Measurements from ENCODE around the gene NKAIN2.

The NKAIN2 gene

DNA sequence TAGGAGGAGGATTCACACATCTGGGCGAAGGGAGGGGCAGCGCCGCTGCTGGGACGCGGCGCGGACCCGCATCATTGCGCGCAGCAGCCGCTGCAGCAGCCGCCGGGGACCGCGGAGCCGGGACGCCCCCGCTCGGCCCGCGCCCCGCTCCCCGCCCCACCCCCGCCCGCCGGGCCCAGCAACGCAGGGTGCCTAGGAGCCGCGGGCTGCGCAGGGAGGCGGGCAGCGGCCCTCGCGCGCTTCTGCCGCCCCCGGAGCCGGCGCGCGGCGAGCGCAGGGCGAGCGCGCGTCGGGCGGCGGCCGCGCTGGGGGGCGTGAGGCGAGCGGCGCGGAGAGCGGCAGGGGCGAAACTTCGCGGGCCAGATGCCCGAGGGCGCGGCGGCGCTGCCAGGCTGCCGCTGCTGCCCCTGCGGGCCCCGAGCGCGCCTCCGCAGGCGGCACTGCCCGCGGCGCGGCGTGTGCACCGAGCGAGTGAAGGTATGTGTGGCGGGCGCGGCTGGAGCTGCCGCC is at the start of gene NKAIN2:
TSS of gene NKAIN2 (plus strand) at position 362 of the 510 bp plus-strand sequence.
- no peak for DNase-seq (ENCODE audit: low read depth in 2 of 2)

GRCh38 chr6:123759472-123759871 is 44.2 kb upstream of the NKAIN2 start:
- DNase-seq (ENCODE audit: low read depth in 2 of 2), result no peak

DNA sequence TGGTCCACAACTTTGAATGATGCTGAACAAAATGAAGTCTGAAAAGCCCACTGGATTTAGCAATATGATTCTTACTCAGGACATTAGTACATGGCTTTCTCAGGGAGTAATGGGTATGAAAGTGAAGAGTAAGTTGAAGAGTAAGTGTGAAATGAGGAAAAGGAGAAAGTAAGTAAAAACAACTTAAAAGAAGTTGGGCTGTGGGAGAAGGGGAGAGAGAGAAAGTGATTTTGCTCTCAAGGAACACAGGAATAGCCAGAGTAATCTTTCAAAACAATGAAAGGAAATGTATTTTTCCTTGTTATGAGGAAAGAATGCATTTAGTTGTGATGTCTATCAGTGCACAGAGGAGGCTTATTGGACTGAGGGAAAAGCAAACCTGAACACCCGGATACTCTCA is 39.8 kb upstream of the NKAIN2 start:
- DNase-seq (ENCODE audit: low read depth in 2 of 2), result no peak

DNA sequence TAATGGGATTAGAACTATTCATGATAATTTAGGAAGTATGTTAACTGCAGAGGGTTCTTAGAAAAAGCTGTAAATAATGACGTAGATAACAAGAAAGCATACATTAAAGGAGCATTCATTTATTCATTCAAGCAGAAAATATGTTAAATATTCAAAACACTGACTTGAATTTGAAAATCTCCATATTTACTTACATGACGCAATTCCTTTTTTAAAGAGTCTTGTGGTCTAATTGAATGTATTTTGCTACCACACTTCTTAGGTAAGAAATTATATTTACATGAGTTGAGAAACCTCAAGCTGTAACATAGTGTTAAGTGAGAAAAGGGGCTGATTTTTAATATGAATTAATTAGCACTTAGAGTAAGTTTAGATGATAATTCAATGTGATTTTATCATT is 38.9 kb upstream of the NKAIN2 start:
- no peak for DNase-seq (ENCODE audit: low read depth in 2 of 2)

DNA sequence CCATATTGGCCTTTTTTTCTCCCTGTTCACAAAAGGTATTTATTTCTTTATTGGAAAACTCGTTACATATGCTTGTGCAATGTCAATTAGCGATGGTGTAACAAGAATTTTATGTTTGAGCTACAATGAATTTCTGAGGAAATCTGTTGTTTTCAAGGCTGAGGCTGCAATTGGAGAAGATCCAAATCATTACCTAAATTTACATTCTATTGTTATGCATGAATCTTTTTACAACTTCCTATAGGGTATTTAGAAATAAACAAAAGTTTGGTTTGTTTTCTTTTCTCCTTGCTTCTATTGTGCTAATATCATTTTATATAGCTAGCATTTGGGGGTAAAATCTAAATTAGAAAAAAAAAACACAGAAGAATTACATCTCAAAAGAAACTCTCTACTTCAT is 34.7 kb upstream of the NKAIN2 start:
- no peak for DNase-seq (ENCODE audit: low read depth in 2 of 2)

DNA sequence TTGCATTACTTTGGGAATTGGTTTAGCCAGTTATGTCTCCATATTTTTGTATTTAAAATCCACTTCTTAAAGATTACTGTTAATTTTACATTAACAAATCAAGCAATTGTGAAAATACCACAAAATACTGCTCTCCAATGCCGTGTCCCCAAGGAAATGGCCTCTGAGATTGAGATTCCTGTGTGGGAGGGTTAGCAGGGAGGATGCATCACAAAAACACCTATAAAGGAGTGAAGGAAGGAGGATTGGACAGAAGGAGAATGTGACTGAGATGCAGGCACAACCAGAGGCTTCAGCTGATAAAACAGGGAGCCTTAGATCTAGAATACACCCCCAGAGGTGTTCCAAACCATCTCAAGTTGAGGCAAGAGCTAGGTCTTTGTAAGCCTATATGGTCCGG is 34.2 kb upstream of the NKAIN2 start:
- DNase-seq (ENCODE audit: low read depth in 2 of 2), result no peak

DNA sequence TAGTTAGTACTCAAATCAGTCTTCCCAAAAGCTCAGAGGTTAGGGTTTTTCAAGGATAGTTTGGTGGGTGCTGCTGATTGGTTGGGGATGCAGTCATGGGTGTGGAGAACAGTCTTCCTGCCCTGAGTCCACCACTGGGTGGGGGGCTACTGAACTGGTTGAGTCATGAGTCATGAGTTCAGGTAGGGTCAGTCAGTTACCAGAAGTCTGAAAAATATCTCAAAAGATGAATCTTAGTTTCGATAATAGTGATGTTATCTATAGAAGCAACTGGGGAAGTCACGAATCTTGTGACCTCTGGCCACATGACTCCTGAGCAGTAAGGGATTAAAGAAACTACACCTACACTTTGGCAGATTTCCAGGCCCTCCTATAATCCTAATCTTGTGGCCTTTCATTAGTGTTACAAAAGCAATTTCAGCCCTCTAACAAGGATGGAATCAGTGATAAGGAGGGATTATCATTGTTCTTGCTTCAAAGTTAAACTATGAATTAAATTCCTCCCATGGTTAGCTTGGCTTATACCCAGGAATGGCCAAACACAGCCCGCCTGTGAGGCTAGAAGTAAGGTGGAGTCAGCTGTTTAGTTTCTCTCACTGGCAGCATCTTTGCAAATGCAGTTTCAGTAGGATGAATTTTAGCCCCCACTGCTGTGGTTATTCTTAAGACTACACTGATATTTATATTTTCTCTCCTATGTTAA is 33.3 kb upstream of the NKAIN2 start:
- no peak for DNase-seq (ENCODE audit: low read depth in 2 of 2)

DNA sequence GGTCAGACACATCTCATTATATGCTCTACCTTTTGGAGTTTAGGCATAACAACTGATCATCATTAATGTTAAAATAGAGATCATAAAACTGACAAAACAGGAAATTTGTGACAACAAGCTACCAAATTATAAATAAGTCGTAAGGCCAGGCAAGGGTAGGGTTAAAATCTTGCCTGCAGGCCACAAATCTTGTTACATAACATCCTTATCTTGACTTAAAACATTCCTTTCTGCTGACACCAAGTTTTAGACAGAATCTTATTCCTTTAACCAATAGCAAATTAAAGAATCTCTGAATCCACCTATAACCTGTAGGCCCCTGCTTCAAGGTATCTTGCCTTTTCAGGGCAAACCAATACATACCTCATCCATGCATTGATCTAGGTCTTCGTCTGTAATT is 32.5 kb upstream of the NKAIN2 start:
- DNase-seq (ENCODE audit: low read depth in 2 of 2), result no peak

GRCh38 chr6:123777563-123777962 is 26.1 kb upstream of the NKAIN2 start:
- no peak for DNase-seq (ENCODE audit: low read depth in 2 of 2)

GRCh38 chr6:123780021-123780420 is 23.6 kb upstream of the NKAIN2 start:
- no peak for DNase-seq (ENCODE audit: low read depth in 2 of 2)

DNA sequence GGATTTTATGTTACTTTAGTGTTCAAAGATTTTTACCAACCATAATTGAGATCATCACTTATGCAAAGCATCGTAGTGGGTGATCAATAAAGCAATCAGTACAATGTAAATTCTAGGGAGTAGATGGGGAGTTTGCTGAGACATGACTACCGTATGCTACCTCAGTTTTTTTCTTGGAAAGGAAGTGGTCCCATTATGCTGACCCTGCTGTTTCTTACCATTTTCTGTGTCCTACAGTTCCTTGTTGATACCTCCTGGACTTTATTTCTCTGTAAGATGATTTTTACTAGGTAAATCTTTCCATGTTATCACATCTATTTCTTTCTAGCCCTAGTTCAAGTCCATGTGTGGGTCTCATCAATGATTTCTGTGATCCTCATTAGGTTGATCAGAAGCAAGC is 19.3 kb upstream of the NKAIN2 start:
- DNase-seq (ENCODE audit: low read depth in 2 of 2), result no peak

GRCh38 chr6:123785039-123785438 is 18.6 kb upstream of the NKAIN2 start:
- DNase-seq (ENCODE audit: low read depth in 2 of 2), result no peak

DNA sequence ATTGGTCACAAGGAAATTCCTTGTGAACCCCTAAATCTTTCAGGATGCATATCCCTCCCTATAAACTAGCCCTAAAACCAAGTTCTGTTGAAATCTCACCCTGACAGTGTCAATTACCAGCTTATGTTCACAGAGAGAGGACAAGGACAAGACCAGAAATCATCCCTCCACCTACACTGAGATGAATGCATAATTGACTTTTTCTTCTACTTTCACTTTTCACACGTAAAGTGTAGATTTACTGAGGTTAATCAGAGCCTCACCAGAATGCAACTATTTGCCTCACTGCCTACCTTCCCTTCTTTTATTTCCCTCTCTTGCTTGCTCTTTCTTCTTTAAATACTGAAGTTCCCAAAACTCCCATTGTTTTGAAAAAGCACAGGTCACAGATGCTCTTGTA is 15.3 kb upstream of the NKAIN2 start:
- no peak for DNase-seq (ENCODE audit: low read depth in 2 of 2)

- DNase-seq (ENCODE audit: low read depth in 2 of 2), result no peak
Measured at GRCh38 chr6:123794190-123794589, 9.5 kb upstream of the NKAIN2 start.

GRCh38 chr6:123794799-123795198 is 8.9 kb upstream of the NKAIN2 start:
- no peak for DNase-seq (ENCODE audit: low read depth in 2 of 2)

DNA sequence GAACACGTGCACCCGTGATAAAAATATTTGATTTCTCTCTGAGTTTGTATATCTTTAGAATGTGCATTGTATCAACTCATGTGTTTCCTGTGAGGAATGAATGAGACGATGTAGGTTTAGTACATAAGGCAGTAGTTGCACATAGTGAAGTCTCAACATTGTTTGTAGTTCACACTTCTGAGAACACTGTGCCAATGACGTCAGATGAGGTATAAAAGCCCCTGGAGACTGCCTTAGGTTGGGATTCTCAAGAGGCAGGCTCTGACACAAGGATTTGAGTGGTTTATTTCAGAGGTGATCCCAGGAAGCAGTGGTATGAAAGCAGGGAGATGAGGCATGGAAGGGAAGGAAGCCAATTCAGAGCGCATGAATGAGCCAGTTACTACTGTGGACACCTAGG is 2.6 kb upstream of the NKAIN2 start:
- no peak for DNase-seq (ENCODE audit: low read depth in 2 of 2)

- no peak for DNase-seq (ENCODE audit: low read depth in 2 of 2)
Measured at GRCh38 chr6:123802351-123802696, 1.3 kb upstream of the NKAIN2 start.

DNA sequence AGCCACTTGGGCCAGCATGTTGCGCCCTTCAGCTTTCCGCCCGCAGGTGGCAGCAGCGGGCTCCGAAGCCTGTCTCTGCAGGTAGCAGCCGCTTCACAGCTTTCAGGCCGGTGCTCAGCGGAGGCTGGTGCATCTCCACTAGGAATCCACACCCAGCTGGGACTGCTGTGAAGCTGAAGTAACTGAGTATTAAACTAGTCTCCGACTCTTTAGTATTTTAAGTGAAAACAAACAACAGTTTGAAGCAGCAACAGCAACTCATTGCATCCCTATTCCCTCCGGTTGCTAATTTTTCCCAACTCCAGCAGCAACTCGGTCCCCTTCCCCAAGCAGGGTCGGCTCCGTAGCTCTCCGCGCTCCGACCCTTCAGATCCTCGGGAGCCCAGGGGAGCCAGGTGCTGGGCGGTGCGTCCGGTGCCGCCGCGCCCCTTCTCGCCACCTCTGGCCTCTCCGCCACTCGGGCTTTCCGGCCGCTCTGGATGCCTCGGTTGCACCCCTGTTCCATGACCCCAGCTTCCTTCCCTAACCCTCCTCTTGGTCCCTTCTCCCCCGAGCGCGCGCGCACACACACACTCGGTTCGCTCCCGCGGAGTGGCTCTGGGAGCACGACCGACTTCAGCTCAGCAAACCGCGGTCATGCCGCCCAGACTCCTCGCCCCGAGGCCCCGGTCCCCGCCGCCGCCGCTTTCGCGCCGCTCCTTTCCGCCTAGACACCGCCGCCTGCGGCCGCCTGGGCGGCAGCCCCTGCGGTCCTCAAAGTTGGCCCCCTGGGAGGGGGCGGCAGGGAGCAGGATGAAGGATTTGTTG is 765 bp upstream of the NKAIN2 start:
- peak; percentile 41 to 51 for DNase-seq (ENCODE audit: low read depth in 2 of 2)

DNA sequence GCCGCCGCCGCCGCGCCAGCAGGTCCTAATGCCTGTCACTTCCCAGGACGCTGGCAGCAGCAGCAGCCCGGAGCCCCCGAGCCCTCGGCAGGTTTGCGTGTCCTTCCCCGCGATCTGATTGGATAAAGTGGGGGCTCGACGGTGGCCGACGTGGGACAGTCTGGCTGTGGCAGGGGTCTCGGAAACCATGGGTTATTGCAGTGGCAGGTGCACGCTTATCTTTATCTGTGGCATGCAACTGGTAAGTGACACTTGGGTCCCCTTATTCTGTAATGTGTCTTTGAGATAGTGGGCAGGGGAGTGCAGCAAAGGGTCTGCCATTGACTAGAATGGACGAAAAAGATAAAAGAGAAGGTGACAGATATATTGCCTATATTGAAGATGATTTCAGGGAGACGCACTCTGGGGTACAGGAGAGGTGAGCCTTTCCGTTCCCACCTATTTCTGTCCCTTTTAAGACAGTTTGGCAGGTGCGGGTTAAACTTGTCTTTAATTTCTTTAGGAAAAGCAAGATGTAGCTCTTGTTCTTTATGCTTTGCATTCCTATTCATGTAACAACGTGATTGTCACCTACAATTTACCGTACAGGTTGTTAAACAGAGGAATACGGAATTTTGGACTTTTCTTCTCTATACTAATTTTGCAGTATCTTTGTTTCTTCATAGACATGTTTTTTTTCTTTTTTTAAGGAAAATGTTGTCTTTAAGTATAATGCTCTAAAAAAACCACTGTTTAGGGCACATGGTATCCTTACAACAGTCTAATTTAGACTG is 535 bp downstream of the NKAIN2 start:
- no peak for DNase-seq (ENCODE audit: low read depth in 2 of 2)

DNA sequence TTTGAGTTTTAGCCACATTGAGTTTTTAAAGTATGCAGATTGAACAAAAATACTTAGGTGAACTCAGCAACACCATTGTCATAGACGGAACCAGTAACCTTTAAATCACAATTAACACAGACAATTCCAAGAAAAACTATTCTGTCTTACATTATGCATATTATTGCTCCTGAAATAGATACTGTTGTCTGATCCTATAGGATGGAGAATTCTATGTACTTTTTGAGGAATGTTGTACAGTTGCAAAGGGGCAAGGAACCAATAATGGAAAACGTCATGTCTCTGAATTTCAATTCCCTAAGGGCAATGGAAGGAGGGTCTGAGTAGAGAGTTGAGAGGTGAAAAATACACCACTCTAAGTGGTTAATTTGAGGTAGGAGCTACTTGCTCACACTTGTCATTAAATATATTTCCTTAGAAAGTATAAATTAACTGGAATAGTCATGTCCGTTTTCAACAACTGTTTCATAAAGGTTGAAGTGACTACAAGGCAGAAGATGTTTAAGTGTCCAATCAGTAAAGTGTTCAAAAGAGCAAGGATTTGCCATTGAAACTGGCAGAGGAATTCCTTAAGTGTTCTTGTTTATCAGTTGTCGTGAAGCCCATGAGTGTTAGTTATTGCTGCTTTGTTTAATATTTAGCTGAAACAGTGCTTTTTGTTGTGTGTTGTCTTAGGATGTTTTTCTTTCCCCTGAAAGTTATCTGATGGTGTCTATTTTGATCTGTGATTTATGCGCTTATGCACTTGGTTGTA is 1.3 kb downstream of the NKAIN2 start:
- DNase-seq (ENCODE audit: low read depth in 2 of 2), result no peak

GRCh38 chr6:123805921-123806320 is 2.3 kb downstream of the NKAIN2 start:
- no peak for DNase-seq (ENCODE audit: low read depth in 2 of 2)

DNA sequence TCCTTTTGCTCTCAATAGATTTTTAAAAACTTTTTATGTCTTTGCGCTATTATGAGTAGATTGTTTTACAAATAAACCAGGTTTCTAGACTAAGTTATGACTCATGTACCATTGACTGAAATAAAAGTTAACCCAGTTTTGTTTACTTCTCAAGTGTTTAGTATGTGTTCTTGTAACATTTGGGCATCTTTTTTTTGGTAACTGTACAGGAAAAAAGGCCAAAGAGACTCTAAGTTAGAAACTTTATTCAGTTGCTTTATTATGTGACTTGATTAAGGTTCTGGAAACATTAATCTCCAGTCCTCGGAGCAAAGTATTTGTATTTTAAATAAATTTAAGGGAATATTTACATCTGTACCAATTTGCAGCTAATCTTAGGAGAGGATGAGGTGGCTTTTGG is 2.9 kb downstream of the NKAIN2 start:
- no peak for DNase-seq (ENCODE audit: low read depth in 2 of 2)
